Measurements from ENCODE around the gene FXR1.

DNA sequence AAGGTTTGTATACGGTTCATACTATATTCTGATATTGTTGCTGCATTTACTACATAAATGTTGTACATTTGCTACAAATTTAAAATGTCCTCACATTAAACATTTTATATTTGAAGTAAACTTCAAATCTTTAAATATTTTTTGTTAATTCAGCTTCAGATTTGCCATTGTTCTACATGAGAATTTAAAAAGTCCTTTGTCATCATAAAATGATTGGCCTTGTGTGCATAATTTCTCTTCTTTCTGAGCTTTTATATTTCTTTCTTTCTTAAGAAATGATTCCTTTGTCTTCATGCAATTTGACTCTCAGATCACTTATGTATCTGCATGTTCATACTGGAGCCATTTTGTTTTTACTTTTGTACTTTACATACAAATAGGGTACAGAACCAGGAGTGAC, 49.1 kb downstream of the FXR1 start:
- TF ChIP-seq RAD21 (IDR thresholded peaks at IDR 0.05; ENCODE audit: low read length), result no peak
- TF ChIP-seq CEBPB (IDR thresholded peaks at IDR 0.05; ENCODE audit: low read depth, low read length), result no peak
- no peak for TF ChIP-seq NFE2L2 (IDR thresholded peaks at IDR 0.05; ENCODE audit: low read depth, low read length)
- no peak for TF ChIP-seq CTCF (conservative IDR thresholded peaks at IDR 0.05; ENCODE audit: low read depth, low read length)
